Measurements from ENCODE around the gene POU2F1. TPM values are rescaled to one million over a fixed set of nuclear protein-coding genes. Genes with fewer than 3 reads are reported as not detected.

POU2F1 gene
- 5.1 and 6.0 TPM in 2 replicates for total RNA-seq (2014; rRNA removed; shearing (Covaris generic))

DNA sequence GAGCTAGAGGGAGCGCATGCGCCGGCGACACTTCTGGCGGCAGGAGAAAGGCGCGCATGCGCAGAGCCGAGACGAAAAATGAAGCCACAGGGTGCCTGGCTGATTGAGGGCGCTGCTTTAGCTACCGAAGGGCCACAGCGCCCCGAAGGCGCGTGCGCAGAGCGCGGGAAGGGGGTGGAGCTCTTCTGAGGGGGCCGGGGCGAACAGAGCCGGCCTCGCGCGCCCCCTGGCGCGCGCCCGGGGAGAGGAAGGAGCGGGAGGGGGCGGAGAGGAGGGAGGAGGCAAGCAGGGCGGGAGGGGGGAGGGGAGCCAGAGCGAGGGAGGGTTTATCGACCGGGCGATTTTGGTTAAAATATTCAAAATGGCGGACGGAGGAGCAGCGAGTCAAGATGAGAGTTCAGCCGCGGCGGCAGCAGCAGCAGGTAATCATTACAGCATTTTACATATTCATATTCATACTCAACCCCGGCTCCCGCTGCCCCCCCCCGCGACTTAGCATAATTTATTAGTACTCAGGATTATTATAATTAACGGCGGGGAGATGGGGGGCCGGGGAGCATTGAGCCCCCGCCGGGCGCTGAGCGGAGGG, at the start of gene POU2F1:
Gene POU2F1, plus strand, starts transcription at position 350 of the 589 bp plus-strand sequence. Its CDS starts 12 bp downstream, at position 362.
- DNase-seq (ENCODE audit: low spot score), result peak; percentile 99

GRCh38 chr1:167171286-167171929, 49.3 kb upstream of the POU2F1 start:
- DNase-seq (ENCODE audit: low spot score), result peak; percentile 86

DNA sequence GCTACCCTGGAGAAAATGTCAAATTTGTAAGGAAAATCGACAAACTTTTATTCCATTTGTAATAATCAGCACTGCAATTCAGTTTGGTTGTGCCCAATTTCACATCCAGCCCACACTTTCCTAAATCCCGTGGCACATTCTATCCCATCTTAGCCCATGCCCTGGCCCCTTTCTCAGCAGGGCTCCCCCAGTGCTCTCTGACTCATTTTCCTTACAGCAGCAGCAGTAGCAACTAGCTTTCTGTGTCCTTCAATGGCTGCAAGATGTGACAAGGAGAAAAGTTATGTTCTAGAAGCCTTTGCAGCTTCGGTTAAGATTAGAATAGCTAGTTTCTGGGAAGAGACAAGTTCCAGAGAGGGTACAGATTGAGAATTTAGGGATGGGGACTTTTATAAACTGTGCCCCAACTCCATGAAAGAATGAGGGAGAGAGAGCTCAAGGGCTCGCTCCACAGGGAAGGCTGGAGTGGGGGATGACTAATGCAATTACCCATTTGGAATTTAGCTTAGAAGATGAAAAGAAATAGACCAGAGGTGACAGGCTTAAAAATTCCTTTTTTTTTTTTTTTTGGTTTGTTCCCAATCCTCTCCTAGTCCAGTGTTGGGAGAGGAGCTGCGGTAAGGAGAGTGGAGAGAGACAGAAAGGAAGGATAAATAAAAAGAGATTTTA, 47.0 kb upstream of the POU2F1 start:
- peak; percentile 78 for DNase-seq (ENCODE audit: low spot score)

- DNase-seq (ENCODE audit: low spot score), result peak; percentile 39
These were observed 44.8 kb upstream of the POU2F1 start for GRCh38 chr1:167175901-167176300.

DNA sequence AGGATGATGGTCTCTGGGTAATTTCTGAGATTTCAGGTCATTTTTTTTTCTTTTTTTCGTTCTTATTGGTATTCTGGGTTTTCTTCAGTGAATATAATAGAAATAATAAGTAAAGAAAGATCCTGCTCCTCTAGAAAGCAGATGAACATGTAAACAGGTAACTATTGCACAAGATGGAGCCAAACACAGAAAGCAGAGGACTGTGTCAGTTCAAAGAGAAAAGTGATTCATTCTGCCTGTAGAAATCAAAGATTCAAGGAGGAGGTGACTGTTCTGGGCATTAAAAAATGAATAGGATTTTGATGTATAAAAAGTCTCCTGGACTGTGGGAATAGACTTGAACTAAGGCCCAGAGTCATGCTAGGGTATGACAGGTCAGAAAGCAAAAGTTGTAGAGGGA, 41.9 kb upstream of the POU2F1 start:
- DNase-seq (ENCODE audit: low spot score), result no peak

DNA sequence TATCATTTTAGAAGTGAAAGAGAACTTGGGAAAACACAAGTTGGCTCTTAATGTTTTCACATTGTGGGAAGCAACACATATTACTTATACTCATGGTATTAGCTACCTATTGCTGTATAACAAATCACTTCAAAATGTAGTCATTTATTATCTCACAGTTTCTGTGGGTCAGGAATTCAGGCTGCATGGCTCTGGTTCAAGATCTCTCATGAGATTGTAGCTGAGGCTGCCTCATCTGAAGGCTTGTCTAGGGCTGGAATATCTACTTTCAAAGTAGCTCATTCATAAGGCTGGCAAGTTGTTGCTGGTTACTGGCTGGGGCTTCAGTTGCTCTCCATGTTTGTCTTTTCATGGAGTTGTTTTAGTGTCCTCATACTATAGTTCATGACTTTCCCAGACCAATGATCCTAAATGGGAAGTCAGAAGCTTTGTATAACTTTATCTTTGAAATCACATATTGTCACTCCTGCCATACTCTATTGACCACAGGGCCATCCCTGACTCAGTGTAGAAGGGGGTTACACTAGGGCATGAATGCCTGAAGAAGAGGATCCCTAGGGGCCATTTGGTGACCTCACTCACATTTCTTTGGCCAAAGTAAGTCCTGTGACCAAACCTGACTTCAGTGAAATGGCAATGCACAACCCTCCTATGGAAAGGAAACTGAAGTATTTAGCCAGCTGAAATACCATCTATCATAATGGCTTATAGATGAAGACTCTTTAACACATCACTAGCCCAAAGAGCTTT, 37.9 kb upstream of the POU2F1 start:
- no peak for DNase-seq (ENCODE audit: low spot score)

DNA sequence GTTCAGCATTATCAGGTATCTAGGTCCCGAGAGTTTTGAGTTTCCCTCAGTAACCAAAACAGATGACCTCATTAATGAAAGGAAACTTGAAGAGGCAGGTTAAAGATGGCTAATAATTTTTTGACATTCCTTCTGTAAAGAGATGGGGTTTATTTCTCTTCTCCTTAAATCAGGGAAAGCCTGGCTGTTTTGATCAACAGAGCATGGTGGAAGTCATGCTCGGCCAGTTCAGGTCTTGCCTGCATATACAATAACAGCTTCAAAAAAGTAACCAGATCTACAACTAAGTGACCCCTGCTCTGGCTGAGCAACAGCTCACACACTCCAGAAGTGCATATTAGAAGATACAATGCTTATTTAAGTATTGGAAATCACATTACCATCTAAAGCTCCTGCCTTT, 36.6 kb upstream of the POU2F1 start:
- no peak for DNase-seq (ENCODE audit: low spot score)

DNA sequence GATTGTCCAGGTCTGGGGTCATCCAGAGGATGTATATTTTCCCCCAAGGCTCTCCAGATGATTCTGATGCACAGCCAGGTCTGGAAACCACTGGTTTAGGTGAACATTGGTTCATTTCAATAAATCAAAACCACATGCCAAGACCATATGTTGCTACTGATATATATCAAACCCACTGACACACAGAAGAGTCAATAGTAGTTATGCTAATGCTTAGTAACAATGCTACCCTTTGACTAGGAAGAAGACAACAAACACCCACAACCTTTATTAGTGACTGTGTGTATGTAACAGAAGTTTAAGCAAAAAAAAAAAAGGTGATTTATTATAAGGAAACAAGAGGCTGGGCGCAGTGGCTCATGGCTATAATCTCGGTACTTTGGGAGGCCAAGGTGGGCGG, 35.6 kb upstream of the POU2F1 start:
- DNase-seq (ENCODE audit: low spot score), result no peak

DNA sequence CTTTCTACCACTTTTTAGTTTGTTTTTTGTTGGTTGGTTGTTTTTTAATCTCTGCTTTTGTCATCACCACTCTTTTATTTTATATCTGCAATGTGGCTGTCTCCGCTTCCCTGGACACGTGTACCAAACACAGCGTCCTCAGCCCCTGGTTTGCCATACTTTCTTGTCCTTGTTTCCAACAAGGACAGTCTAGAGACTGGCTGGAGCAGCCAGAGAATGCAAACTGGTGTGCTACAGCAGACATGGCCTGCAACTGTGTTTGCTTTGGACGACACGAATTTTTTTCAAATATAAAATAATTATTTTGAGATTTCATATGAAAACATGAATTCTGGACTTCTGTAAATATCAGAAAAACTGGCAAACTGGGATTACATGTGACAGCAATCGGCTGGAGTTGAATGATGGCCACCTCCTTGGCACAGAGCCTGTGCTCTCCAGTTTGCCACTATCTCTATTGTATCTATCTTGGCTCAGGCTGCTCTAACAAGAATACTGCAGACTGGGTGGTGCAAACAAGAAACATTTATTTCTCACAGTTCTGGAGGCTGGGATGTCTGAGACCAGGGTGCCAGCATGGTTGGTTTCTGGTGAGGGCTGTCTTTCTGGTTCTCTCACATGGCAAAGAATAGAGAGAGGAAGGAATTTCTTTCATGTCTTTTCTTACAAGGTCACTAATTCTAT, 34.6 kb upstream of the POU2F1 start:
- no peak for DNase-seq (ENCODE audit: low spot score)

DNA sequence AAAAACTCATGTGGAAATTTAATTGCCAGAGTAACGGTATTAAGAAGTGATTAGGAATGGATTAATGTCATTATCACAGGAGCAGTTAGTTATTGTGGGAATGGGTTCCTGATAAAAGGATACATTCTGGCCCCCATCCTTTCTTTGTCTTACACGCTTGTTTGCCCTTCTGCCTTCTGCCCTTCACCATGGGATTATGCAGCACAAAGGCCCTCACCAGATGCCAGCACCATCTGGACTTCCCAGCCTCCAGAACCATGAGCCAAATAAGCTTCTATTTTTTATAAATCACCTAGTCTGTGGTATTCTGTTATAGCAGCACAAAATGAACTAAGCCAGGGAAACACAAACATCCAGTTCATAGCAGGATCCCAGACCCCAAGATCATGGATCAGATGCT, 33.9 kb upstream of the POU2F1 start:
- DNase-seq (ENCODE audit: low spot score), result no peak

GRCh38 chr1:167190747-167191237, 29.9 kb upstream of the POU2F1 start:
- no peak for DNase-seq (ENCODE audit: low spot score)

DNA sequence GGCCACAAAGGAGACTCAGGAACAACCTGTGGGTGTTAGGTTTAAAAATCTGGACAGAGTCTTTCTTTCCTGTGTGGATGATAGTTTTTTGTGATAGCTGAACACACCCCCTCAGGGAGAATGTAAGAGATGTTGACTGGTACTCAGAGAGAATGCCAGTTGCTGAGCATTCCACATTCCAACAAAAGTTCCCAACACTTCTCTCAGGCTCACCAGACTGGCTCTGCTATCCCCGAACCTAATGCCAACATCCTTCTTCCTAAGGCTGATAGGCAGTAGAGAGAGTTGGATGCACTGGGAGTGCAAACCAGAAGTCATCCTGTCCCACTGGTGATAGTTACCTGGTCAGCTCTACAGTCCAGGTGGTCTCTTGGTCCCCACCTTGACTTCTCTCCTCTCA, 28.7 kb upstream of the POU2F1 start:
- no peak for DNase-seq (ENCODE audit: low spot score)

GRCh38 chr1:167194182-167194581, 26.5 kb upstream of the POU2F1 start:
- no peak for DNase-seq (ENCODE audit: low spot score)

DNA sequence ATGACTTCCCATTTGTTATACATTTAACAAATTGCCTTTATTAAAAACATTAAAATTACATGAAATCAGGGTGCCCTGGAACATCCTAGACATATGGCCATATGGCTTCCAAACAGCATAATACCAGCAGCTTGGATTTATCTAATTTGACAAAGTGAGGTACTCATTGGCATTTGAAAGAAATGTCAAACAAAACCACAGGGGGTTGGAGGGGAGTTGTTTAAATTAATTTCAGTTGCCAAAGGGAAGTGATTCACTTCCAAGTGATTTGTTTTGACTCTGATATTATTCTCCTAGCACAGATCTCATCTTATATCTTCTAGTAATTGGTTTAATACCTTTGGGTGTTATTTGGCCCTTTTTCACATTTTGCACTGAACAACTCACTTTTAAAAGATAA, 24.5 kb upstream of the POU2F1 start:
- peak; percentile 72 for DNase-seq (ENCODE audit: low spot score)

DNA sequence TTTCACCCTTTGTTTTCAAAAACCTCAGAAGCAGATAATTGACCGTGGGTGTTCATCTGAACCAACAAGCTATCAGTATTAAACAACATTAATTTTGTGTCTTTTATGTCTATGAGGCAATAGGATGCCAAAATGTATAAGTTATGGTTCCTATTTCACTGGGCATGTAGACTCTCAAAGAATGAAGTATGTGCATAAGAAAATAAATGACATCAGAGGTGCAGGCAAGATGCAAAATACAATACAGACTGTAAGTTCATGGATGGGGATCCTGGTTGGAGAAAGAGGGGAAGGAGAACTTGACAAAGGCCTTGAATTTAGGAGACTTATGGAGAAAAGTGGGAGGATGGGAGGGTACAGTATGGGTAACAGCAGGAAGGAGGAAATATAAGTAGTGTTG, 23.4 kb upstream of the POU2F1 start:
- DNase-seq (ENCODE audit: low spot score), result no peak

DNA sequence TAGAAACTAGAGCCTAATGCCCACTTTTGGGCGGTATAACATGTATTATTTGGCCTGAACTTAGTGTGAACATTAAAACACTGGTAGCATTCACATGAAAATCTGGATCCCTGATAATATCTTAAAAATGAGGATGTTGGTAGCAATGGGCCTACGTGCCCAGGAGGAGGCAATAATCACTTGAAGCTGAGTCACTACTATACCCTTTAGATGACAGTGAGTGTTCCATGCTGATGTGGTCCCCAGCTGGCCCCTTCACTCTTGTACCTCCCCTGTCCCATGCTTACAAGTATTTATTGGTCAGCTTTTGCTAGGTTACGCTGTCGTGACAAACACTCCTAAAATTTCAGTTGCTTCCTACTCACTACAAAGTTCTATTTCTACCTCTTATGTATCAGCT, 23.0 kb upstream of the POU2F1 start:
- DNase-seq (ENCODE audit: low spot score), result no peak

GRCh38 chr1:167198518-167199133, 22.1 kb upstream of the POU2F1 start:
- no peak for DNase-seq (ENCODE audit: low spot score)

GRCh38 chr1:167199656-167200055, 21.0 kb upstream of the POU2F1 start:
- no peak for DNase-seq (ENCODE audit: low spot score)

- no peak for DNase-seq (ENCODE audit: low spot score)
These were observed 20.4 kb upstream of the POU2F1 start for GRCh38 chr1:167200272-167200671.

GRCh38 chr1:167200749-167201148, 19.9 kb upstream of the POU2F1 start:
- DNase-seq (ENCODE audit: low spot score), result no peak

DNA sequence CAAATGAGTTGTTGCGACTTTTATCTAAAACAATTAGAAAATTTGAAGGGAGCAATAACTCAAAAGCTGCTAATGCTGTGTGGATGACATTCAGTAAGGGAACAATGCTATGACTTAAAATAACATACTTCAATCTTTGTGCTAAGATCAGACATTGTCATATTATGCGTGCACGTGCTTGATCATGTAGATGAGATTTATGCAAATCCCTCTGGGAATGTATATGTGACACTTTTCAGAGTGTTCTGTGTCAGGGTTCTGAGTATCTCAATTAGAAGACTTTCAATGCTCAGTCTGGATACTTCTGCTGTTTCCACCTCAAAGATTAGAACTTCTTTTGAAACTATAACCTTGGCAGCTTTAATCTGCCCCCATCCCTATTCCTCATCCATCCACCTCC, 18.6 kb upstream of the POU2F1 start:
- no peak for DNase-seq (ENCODE audit: low spot score)
